Measurements from ENCODE around the gene SURF4.
A peak's percentile ranks its signal among the peaks of the same experiment; 100 is the strongest.

Gene SURF4

DNA sequence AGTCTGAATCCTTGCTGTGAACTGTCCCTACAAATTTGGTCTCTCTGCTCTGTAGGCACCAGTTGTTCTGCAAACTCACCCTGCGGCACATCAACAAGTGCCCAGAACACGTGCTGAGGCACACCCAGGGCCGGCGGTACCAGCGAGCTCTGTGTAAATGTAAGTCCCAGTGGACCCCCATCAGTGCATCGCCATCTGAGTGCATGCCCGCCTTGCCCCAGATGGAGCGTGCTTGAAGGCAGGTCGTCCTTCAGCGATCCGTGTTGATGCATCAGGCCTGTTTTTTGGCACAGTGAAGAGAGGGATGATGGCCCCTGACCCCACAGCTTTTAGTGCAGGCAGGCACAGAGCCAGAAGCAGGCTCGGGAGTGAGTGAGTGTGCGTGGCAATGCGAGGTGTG, 18.2 kb downstream of the SURF4 start:
- no peak for TF ChIP-seq FOXP2 (optimal IDR thresholded peaks at IDR 0.05; ENCODE audit: borderline replicate concordance, extremely low read depth, extremely low read length, insufficient read depth)
- no peak for TF ChIP-seq POLR2AphosphoS5 (IDR thresholded peaks at IDR 0.05; ENCODE audit: low read depth, low read length)
- no peak for TF ChIP-seq TAF1 (IDR thresholded peaks at IDR 0.05; ENCODE audit: borderline replicate concordance, insufficient read depth, low read length)
- TF ChIP-seq SIN3A (IDR thresholded peaks at IDR 0.05; ENCODE audit: borderline replicate concordance, insufficient read depth, low read length): no peak
- TF ChIP-seq, protein P1, sequence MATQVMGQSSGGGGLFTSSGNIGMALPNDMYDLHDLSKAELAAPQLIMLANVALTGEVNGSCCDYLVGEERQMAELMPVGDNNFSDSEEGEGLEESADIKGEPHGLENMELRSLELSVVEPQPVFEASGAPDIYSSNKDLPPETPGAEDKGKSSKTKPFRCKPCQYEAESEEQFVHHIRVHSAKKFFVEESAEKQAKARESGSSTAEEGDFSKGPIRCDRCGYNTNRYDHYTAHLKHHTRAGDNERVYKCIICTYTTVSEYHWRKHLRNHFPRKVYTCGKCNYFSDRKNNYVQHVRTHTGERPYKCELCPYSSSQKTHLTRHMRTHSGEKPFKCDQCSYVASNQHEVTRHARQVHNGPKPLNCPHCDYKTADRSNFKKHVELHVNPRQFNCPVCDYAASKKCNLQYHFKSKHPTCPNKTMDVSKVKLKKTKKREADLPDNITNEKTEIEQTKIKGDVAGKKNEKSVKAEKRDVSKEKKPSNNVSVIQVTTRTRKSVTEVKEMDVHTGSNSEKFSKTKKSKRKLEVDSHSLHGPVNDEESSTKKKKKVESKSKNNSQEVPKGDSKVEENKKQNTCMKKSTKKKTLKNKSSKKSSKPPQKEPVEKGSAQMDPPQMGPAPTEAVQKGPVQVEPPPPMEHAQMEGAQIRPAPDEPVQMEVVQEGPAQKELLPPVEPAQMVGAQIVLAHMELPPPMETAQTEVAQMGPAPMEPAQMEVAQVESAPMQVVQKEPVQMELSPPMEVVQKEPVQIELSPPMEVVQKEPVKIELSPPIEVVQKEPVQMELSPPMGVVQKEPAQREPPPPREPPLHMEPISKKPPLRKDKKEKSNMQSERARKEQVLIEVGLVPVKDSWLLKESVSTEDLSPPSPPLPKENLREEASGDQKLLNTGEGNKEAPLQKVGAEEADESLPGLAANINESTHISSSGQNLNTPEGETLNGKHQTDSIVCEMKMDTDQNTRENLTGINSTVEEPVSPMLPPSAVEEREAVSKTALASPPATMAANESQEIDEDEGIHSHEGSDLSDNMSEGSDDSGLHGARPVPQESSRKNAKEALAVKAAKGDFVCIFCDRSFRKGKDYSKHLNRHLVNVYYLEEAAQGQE (IDR thresholded peaks at IDR 0.05; ENCODE audit: insufficient read depth in 1 of 2, low read depth in 2 of 2, low read length in 2 of 2): no peak

DNA sequence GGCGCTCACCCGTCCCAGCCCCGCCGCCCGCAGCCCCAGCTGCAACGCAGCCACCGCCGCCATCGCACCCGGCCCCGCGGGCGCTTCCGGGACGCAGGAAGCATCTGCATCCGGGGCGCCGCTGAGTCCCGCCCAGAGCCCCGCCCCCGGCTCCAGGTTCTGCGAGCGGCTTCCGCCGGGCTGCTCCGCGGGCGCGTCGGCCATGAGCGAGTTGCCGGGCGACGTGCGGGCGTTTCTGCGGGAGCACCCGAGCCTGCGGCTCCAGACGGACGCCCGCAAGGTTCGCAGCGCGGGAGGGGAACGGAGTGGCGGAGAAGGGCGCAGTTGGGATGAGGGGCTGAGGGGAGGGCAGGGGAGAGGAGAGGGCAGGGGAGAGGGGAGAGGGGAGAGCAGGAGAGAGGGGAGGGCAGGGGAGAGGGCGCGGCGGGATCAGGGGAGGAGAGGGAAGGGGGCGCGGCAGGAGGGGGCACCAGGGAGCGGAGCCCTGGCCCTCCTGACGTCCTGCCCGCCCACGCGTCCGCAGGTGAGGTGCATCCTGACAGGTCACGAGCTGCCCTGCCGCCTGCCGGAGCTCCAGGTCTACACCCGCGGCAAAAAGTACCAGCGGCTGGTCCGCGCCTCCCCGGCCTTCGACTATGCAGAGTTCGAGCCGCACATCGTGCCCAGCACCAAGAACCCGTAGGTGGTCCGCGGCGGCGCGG, 19.3 kb downstream of the SURF4 start, which contains the start of the genes SURF1 and SURF2:
SURF1 (minus strand) TSS at position 97 of the 701 bp plus-strand sequence; CDS start at position 63, 34 bp downstream.
SURF2 (plus strand) TSS at position 160 of the 701 bp plus-strand sequence; CDS start at position 203, 43 bp downstream.
- TF ChIP-seq, protein P1 (IDR thresholded peaks at IDR 0.05; ENCODE audit: insufficient read depth in 1 of 2, low read depth in 2 of 2, low read length in 2 of 2): no peak
- TF ChIP-seq TAF1 (IDR thresholded peaks at IDR 0.05; ENCODE audit: borderline replicate concordance, insufficient read depth, low read length) (peak; percentile 58; the same call in 1 of the 2 replicates), SIN3A (IDR thresholded peaks at IDR 0.05; ENCODE audit: borderline replicate concordance, insufficient read depth, low read length) (peak; percentile 39; the same call in 1 of the 2 replicates), FOXP2 (optimal IDR thresholded peaks at IDR 0.05; ENCODE audit: borderline replicate concordance, extremely low read depth, extremely low read length, insufficient read depth) (no peak), POLR2AphosphoS5 (IDR thresholded peaks at IDR 0.05; ENCODE audit: low read depth, low read length) (peak; percentile 80)

DNA sequence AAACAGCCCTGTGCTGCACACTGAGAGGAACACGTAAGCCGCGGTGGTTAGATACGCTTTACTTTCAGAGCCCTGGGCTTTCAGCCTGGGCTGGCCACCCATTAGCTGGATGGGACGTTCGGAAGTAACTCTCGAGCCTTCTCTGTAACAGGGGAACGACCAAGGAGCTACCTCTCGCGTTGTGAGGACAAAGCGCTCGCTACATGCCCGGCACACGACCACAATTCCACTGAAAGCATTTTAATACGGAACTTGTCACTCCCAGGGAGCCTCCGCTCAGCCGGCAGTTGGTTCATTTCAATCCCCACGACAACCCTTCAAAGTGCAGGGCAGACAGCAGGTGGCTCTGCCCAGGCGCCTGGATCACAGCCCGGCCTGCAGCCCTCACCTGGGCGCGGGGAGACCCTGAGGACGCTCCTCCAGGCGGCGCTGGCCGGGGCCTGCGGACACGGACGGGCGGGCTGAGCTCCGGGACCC, 19.9 kb downstream of the SURF4 start:
- TF ChIP-seq POLR2AphosphoS5 (IDR thresholded peaks at IDR 0.05; ENCODE audit: low read depth, low read length) (no peak), SIN3A (IDR thresholded peaks at IDR 0.05; ENCODE audit: borderline replicate concordance, insufficient read depth, low read length) (no peak), FOXP2 (optimal IDR thresholded peaks at IDR 0.05; ENCODE audit: borderline replicate concordance, extremely low read depth, extremely low read length, insufficient read depth) (no peak), TAF1 (IDR thresholded peaks at IDR 0.05; ENCODE audit: borderline replicate concordance, insufficient read depth, low read length) (no peak)
- TF ChIP-seq, protein P1 (IDR thresholded peaks at IDR 0.05; ENCODE audit: insufficient read depth in 1 of 2, low read depth in 2 of 2, low read length in 2 of 2): no peak

DNA sequence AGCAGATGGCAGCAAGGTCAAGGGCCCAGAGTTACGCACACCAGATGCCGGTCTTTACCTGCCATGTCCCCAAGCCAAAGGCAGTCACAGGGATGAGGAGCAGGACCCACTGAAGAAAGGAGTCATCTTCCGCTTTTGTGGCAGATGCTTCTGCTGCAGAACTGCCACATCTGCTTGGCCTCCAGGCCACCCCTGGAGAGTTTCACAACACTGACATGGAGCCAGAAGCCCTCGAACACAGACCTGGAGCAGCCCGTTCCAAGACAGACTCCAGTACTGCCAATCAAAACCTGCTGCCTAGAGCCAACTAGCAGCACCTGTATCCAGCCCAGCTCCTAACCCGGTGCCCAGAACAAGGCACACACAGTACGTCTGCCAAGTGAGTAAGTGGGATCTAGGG, 21.1 kb downstream of the SURF4 start:
- TF ChIP-seq POLR2AphosphoS5 (IDR thresholded peaks at IDR 0.05; ENCODE audit: low read depth, low read length) (no peak), FOXP2 (optimal IDR thresholded peaks at IDR 0.05; ENCODE audit: borderline replicate concordance, extremely low read depth, extremely low read length, insufficient read depth) (no peak), TAF1 (IDR thresholded peaks at IDR 0.05; ENCODE audit: borderline replicate concordance, insufficient read depth, low read length) (no peak), SIN3A (IDR thresholded peaks at IDR 0.05; ENCODE audit: borderline replicate concordance, insufficient read depth, low read length) (no peak)
- TF ChIP-seq, protein P1 (IDR thresholded peaks at IDR 0.05; ENCODE audit: insufficient read depth in 1 of 2, low read depth in 2 of 2, low read length in 2 of 2): no peak

All from PFSK-1 (cell line).